ENCODE data around the gene KCNQ2. TPM values are rescaled to one million over a fixed set of nuclear protein-coding genes. Genes with fewer than 3 reads are reported as not detected.

The KCNQ2 gene
- total RNA-seq, 1 donor from 2014 or later, result 11.5 TPM

DNA sequence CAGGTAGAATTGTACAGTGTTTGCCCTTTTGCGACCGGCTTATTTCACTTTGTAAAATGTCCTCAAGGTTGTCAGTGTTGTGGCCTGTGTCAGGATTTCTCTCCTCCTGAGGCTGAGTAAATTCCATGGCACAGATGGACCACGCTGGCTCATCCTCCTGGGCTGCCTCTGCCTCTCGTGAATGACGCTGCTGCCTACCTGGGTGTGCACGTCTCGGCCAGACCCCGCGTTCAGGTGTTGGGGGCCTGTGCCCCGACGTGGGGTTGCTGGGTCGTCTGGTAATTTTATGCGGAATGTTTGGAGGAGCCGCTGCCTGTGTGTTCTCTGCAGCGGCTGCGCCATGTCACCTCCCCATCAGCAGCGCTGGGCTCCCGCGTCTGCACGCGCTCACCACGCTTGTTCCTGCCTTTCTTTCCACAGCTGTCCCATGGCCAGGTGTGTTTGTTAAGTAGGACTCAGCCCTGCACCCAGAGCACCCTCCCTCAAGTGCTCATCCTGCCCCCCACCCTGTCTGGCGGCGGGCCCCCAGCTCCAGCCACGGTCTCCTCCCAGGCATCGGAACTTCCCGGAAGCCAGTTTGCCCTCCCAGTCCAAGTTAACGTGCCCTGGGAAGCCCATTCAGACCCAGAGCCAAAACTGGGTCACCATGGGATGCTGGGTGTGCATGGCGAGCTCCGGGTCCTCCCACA lies 75.2 kb downstream of the KCNQ2 start:
- Histone ChIP-seq H3K4me3 (ENCODE audit: insufficient read depth, low read depth, low read length) (no peak overlapping the region), H3K36me3 (ENCODE audit: insufficient read depth, low read length) (no peaks in the 10 kb centered on the region), H3K79me2 (ENCODE audit: insufficient read depth, low read length) (no peaks in the 10 kb centered on the region), H3K4me1 (ENCODE audit: insufficient read depth, low read length) (no peaks in the 10 kb centered on the region), H3K9me3 (ENCODE audit: insufficient read depth, low read depth, low read length) (no peaks in the 10 kb centered on the region), H3K4me2 (ENCODE audit: low read length) (no peak overlapping the region), H3K9ac (ENCODE audit: low read length) (no peak overlapping the region), H2AFZ (ENCODE audit: low read depth, low read length) (no peak overlapping the region), H4K20me1 (ENCODE audit: insufficient read depth, low read length) (no peaks in the 10 kb centered on the region), H3K27ac (ENCODE audit: low read depth, low read length) (no peak overlapping the region), H3K27me3 (ENCODE audit: insufficient read depth, low read length) (no peaks in the 10 kb centered on the region)
- no peaks in the 10 kb centered on the region for H3K9me3 Mint-ChIP-seq (ENCODE audit: unreplicated experiment)
- DNase-seq (ENCODE audit: low read depth) (no peak), FAIRE-seq (no peak)
- H3K4me3 Mint-ChIP-seq (ENCODE audit: unreplicated experiment), result no peak overlapping the region
- TF ChIP-seq, protein P1, sequence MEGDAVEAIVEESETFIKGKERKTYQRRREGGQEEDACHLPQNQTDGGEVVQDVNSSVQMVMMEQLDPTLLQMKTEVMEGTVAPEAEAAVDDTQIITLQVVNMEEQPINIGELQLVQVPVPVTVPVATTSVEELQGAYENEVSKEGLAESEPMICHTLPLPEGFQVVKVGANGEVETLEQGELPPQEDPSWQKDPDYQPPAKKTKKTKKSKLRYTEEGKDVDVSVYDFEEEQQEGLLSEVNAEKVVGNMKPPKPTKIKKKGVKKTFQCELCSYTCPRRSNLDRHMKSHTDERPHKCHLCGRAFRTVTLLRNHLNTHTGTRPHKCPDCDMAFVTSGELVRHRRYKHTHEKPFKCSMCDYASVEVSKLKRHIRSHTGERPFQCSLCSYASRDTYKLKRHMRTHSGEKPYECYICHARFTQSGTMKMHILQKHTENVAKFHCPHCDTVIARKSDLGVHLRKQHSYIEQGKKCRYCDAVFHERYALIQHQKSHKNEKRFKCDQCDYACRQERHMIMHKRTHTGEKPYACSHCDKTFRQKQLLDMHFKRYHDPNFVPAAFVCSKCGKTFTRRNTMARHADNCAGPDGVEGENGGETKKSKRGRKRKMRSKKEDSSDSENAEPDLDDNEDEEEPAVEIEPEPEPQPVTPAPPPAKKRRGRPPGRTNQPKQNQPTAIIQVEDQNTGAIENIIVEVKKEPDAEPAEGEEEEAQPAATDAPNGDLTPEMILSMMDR (IDR thresholded peaks at IDR 0.05; ENCODE audit: insufficient read depth, low read depth, low read length), result no peak
- no peak for TF ChIP-seq EZH2 (IDR thresholded peaks at IDR 0.05; ENCODE audit: insufficient read depth, low read length)
- peaks cover 47% of the 10 kb centered on the region for H3K27me3 Mint-ChIP-seq (ENCODE audit: low read depth, unreplicated experiment)
- H3K36me3 Mint-ChIP-seq (ENCODE audit: low read depth, unreplicated experiment), result no peaks in the 10 kb centered on the region
- no peaks in the 10 kb centered on the region for H3K4me1 Mint-ChIP-seq (ENCODE audit: low read depth, unreplicated experiment)
- no peak overlapping the region for H3K27ac Mint-ChIP-seq (ENCODE audit: unreplicated experiment)

DNA sequence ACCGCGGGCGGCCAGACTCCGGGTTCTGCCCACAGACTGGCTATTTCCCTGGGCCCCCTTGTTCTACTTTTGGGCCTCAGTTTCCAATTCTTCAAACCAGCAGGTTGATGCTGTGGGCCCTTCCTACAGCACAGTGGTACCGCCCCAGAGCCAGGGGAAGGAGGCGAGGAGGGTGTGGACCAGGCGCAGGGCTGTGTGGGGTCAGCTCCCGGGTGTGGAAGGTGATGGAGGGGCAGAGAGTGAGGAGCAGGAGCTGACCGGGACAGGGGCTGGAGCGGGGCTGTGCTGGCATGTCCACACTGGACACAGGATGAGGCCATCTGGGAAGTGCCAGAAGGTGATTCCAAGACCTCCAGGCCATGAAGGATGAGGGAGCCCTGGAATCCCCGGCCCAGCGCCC lies 76.2 kb downstream of the KCNQ2 start:
- Histone ChIP-seq H3K4me3 (ENCODE audit: insufficient read depth, low read depth, low read length) (no peak overlapping the region), H3K4me2 (ENCODE audit: low read length) (no peak overlapping the region), H2AFZ (ENCODE audit: low read depth, low read length) (no peak overlapping the region), H4K20me1 (ENCODE audit: insufficient read depth, low read length) (no peaks in the 10 kb centered on the region), H3K4me1 (ENCODE audit: insufficient read depth, low read length) (no peaks in the 10 kb centered on the region), H3K27me3 (ENCODE audit: insufficient read depth, low read length) (no peaks in the 10 kb centered on the region), H3K27ac (ENCODE audit: low read depth, low read length) (no peak overlapping the region), H3K79me2 (ENCODE audit: insufficient read depth, low read length) (no peaks in the 10 kb centered on the region), H3K9me3 (ENCODE audit: insufficient read depth, low read depth, low read length) (no peaks in the 10 kb centered on the region), H3K9ac (ENCODE audit: low read length) (no peak overlapping the region), H3K36me3 (ENCODE audit: insufficient read depth, low read length) (no peaks in the 10 kb centered on the region)
- Mint-ChIP-seq H3K4me3 (ENCODE audit: unreplicated experiment) (no peak overlapping the region), H3K27ac (ENCODE audit: unreplicated experiment) (no peak overlapping the region), H3K4me1 (ENCODE audit: low read depth, unreplicated experiment) (no peaks in the 10 kb centered on the region), H3K9me3 (ENCODE audit: unreplicated experiment) (peaks cover 2% of the 10 kb centered on the region), H3K36me3 (ENCODE audit: low read depth, unreplicated experiment) (no peaks in the 10 kb centered on the region), H3K27me3 (ENCODE audit: low read depth, unreplicated experiment) (peaks cover 41% of the 10 kb centered on the region)
- FAIRE-seq (no peak), DNase-seq (ENCODE audit: low read depth) (no peak)
- TF ChIP-seq, protein P1 (IDR thresholded peaks at IDR 0.05; ENCODE audit: insufficient read depth, low read depth, low read length), result no peak
- no peak for TF ChIP-seq EZH2 (IDR thresholded peaks at IDR 0.05; ENCODE audit: insufficient read depth, low read length)

DNA sequence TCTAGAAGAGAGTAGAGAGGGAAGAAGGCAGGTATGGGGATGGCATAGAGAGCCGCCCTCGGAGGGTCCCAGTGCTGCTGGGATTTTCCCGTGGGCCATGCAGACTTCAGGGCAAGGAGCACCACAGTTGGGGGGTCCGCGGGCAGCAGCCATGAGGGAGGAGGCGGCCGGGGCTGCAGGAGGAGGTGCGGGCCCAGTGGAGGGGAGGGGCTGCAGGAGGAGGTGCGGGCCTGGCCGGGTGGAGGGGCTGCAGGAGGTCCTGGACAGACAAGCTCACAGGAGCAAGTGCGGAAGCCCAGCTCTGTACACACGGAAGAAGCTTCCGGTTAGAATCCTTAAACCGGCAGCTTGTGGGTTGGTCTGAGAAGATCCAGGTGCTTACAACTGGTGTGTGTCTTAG lies 76.7 kb downstream of the KCNQ2 start:
- Histone ChIP-seq H3K4me3 (ENCODE audit: insufficient read depth, low read depth, low read length) (no peak overlapping the region), H3K9me3 (ENCODE audit: insufficient read depth, low read depth, low read length) (no peaks in the 10 kb centered on the region), H3K27ac (ENCODE audit: low read depth, low read length) (no peak overlapping the region), H3K27me3 (ENCODE audit: insufficient read depth, low read length) (no peaks in the 10 kb centered on the region), H3K79me2 (ENCODE audit: insufficient read depth, low read length) (no peaks in the 10 kb centered on the region), H3K4me2 (ENCODE audit: low read length) (no peak overlapping the region), H4K20me1 (ENCODE audit: insufficient read depth, low read length) (no peaks in the 10 kb centered on the region), H3K36me3 (ENCODE audit: insufficient read depth, low read length) (no peaks in the 10 kb centered on the region), H2AFZ (ENCODE audit: low read depth, low read length) (no peak overlapping the region), H3K4me1 (ENCODE audit: insufficient read depth, low read length) (no peaks in the 10 kb centered on the region), H3K9ac (ENCODE audit: low read length) (no peak overlapping the region)
- Mint-ChIP-seq H3K4me3 (ENCODE audit: unreplicated experiment) (no peak overlapping the region), H3K9me3 (ENCODE audit: unreplicated experiment) (peaks cover 8% of the 10 kb centered on the region), H3K27ac (ENCODE audit: unreplicated experiment) (no peak overlapping the region), H3K4me1 (ENCODE audit: low read depth, unreplicated experiment) (no peaks in the 10 kb centered on the region), H3K36me3 (ENCODE audit: low read depth, unreplicated experiment) (no peaks in the 10 kb centered on the region), H3K27me3 (ENCODE audit: low read depth, unreplicated experiment) (peaks cover 39% of the 10 kb centered on the region)
- FAIRE-seq (no peak), DNase-seq (ENCODE audit: low read depth) (no peak)
- TF ChIP-seq, protein P1 (IDR thresholded peaks at IDR 0.05; ENCODE audit: insufficient read depth, low read depth, low read length), result no peak
- TF ChIP-seq EZH2 (IDR thresholded peaks at IDR 0.05; ENCODE audit: insufficient read depth, low read length), result no peak
